NCI-H2196 (cell line): ENCODE results near the gene CSMD2.

Source experiments
- DNase-seq: peaks from one replicate; lab custom pipeline; 2025; ENCODE audit not compliant: unreplicated experiment; lab: John Stamatoyannopoulos, UW

The CSMD2 gene

GRCh38 chr1:33768106-33768505 is 396.9 kb downstream of the CSMD2 start:
- DNase-seq: no peak

- no peak for DNase-seq
These were observed 400.9 kb downstream of the CSMD2 start for GRCh38 chr1:33764149-33764548.

GRCh38 chr1:33763406-33763805 is 401.6 kb downstream of the CSMD2 start:
- no peak for DNase-seq

- no peak for DNase-seq
These were observed 402.1 kb downstream of the CSMD2 start for GRCh38 chr1:33762962-33763361.

- DNase-seq: no peak
These were observed 402.8 kb downstream of the CSMD2 start for GRCh38 chr1:33762109-33762830.

GRCh38 chr1:33758698-33759097 is 406.3 kb downstream of the CSMD2 start:
- no peak for DNase-seq

- DNase-seq: no peak
These were observed 411.8 kb downstream of the CSMD2 start for GRCh38 chr1:33753087-33753856.

GRCh38 chr1:33745942-33746341 is 419.1 kb downstream of the CSMD2 start:
- no peak for DNase-seq

GRCh38 chr1:33743221-33743998 is 421.6 kb downstream of the CSMD2 start:
- no peak for DNase-seq

- DNase-seq: no peak
These were observed 422.4 kb downstream of the CSMD2 start for GRCh38 chr1:33742663-33743062.

GRCh38 chr1:33741749-33742148 is 423.3 kb downstream of the CSMD2 start:
- DNase-seq: no peak

GRCh38 chr1:33740040-33740744 is 424.8 kb downstream of the CSMD2 start:
- DNase-seq: no peak

GRCh38 chr1:33738976-33739375 is 426.1 kb downstream of the CSMD2 start:
- no peak for DNase-seq

- no peak for DNase-seq
These were observed 426.5 kb downstream of the CSMD2 start for GRCh38 chr1:33738536-33738935.

GRCh38 chr1:33736496-33736895 is 428.5 kb downstream of the CSMD2 start:
- DNase-seq: no peak

GRCh38 chr1:33735624-33736023 is 429.4 kb downstream of the CSMD2 start:
- DNase-seq: peak; percentile 4

GRCh38 chr1:33727310-33727709 is 437.7 kb downstream of the CSMD2 start:
- DNase-seq: no peak

GRCh38 chr1:33726274-33726804 is 438.7 kb downstream of the CSMD2 start:
- no peak for DNase-seq

GRCh38 chr1:33725556-33726160 is 439.4 kb downstream of the CSMD2 start:
- no peak for DNase-seq

- no peak for DNase-seq
These were observed 440.0 kb downstream of the CSMD2 start for GRCh38 chr1:33725037-33725436.
